Smooth muscle cell (in vitro differentiated cells): ENCODE results near the gene RBCK1. TPM values are rescaled to one million over a fixed set of nuclear protein-coding genes. Genes with fewer than 3 reads are reported as not detected.

Source experiments
- DNase-seq: peaks from one replicate; lab custom pipeline; 2025; ENCODE audit not compliant: unreplicated experiment; lab: John Stamatoyannopoulos, UW
- H2AFZ ChIP-seq: fragments of 200-600 bp; sonication (generic); 2 replicates; pipeline ENCODE4 v1.6.0; 2016; ENCODE audit warnings: antibody characterized with exemption, low read depth, mild to moderate bottlenecking
- H3F3A ChIP-seq: fragments of 200-600 bp; sonication (generic); 2 replicates; pipeline ENCODE4 v1.6.0; 2017; ENCODE audit warnings: antibody characterized with exemption, low read depth
- H3K27ac ChIP-seq: fragments of 200-600 bp; sonication (generic); 2 replicates; pipeline ENCODE4 v1.5.1; 2016; ENCODE audit warnings: low read depth, mild to moderate bottlenecking
- H3K27me3 ChIP-seq: fragments of 200-600 bp; sonication (generic); 2 replicates; pipeline ENCODE4 v1.6.1; 2016; ENCODE audit warnings: low read depth, mild to moderate bottlenecking
- H3K36me3 ChIP-seq: fragments of 200-600 bp; sonication (generic); 2 replicates; pipeline ENCODE4 v1.5.1; 2016; ENCODE audit warnings: low read depth
- H3K4me1 ChIP-seq: fragments of 200-600 bp; sonication (generic); 2 replicates; pipeline ENCODE4 v1.5.1; 2016; ENCODE audit warnings: low read depth
- H3K4me2 ChIP-seq: fragments of 200-600 bp; sonication (generic); 2 replicates; pipeline ENCODE4 v1.6.0; 2016; ENCODE audit warnings: mild to moderate bottlenecking
- H3K4me3 ChIP-seq: fragments of 200-600 bp; sonication (generic); 2 replicates; pipeline ENCODE4 v1.5.1; 2016; ENCODE audit warnings: mild to moderate bottlenecking
- H3K79me2 ChIP-seq: fragments of 200-600 bp; sonication (generic); 2 replicates; pipeline ENCODE4 v1.6.0; 2016; ENCODE audit warnings: low read depth, mild to moderate bottlenecking
- H3K9ac ChIP-seq: fragments of 200-600 bp; sonication (generic); 2 replicates; pipeline ENCODE4 v1.6.0; 2016; ENCODE audit warnings: low read depth
- H3K9me3 ChIP-seq: fragments of 200-600 bp; sonication (generic); replicated peaks from 2 replicates; pipeline ENCODE4 v1.5.1; 2016; ENCODE audit warnings: low read depth
- H4K20me1 ChIP-seq: fragments of 200-600 bp; sonication (generic); 2 replicates; pipeline ENCODE4 v1.6.0; 2016; ENCODE audit warnings: low read depth
- CTCF ChIP-seq: fragments of 200-600 bp; sonication (generic); IDR thresholded peaks from 2 replicates; pipeline ENCODE4 v1.5.1; 2017; ENCODE audit warnings: borderline replicate concordance, mild to moderate bottlenecking, antibody characterized with exemption; ENCODE audit not compliant: insufficient read depth, poor library complexity, severe bottlenecking
- WGBS: methylation state at CpG from one replicate; pipeline ENCODE4 v1.1.7; 2016; ENCODE audit warnings: low lambda C conversion rate; 5-methylcytosine and 5-hydroxymethylcytosine counted together
- polyA plus RNA-seq: library from polyadenylated mRNA; unstranded; fragments of >200 nt; fragmentation: Nextera tagmentation; extraction: Ambion mirVana; gene quantifications from 2 replicates; pipeline ENCODE4 v1.2.1, GENCODE V29; 2016
- total RNA-seq: library from RNA; depleted of rRNA; stranded (reverse); fragments of >200 nt; gene quantifications from 2 replicates; pipeline ENCODE4 v1.2.3, GENCODE V29; 2014

The RBCK1 gene
- total and polyA plus RNA-seq, 2 experiments from 2014 or later = 43.0 to 53.9 TPM

DNA sequence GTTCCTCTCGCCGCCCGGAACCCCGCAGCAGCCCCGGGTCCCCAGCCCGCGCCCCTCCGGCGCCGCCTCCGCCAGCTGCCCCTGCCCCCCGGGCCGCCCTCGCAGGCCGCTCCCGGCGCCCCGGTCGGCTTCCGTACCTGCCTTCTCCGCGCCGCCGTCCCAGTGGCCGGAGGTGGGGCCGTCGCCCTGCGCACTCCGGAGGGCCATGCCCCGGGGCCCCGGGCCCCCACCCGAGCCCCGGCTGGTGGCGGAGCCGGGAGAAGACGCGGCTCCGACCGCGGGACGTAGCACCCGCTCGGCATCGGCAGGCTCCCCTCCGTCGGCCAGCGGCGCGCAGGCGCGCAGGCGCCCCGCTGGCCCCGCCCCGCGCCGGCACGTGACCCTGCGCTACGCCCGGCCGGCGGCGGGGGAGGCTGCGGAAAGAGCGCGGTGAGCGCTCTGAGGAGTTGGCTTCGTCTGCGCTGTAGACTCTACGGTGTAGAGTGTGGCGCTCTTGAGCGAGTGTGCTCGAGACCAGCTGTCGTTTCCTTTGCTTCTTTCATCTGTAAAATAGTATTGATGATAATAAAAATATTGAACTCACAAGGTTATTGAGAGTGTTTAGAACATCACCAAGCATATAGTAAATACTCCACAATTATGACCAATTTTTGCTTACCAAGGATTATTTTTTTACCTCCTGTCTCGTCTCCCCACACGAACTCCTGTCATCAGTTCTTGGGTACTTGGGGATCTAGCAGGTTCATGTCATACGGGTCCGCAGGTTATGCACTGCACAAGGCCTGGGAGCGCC lies 54.3 kb downstream of the RBCK1 start, which contains the start of gene TBC1D20:
Gene TBC1D20 (minus strand): TSS at position 335 of the 793 bp plus-strand sequence. CDS start 128 bp downstream, at position 207.
- H3K27me3 ChIP-seq = no peaks in the 10 kb centered on the region
- peaks cover 5% of the 10 kb centered on the region for H3F3A ChIP-seq
- peaks cover 49% of the 10 kb centered on the region for H3K79me2 ChIP-seq
- peak; percentile 51 for DNase-seq
- peaks cover 42% of the 10 kb centered on the region for H4K20me1 ChIP-seq
- WGBS = 3% methylated on average over 53 of the region's 80 CpGs
- H3K27ac ChIP-seq = peak within 1 kb of the TSS; percentile 90
- peak within 1 kb of the TSS; percentile 96 for H3K9ac ChIP-seq
- H3K4me1 ChIP-seq = peaks cover 19% of the 10 kb centered on the region
- no peaks in the 10 kb centered on the region for H3K36me3 ChIP-seq
- H3K4me3 ChIP-seq = peak within 1 kb of the TSS; percentile 75
- no peak for TF ChIP-seq CTCF
- peak within 1 kb of the TSS; percentile 73 for H2AFZ ChIP-seq
- peak within 1 kb of the TSS; percentile 93 for H3K4me2 ChIP-seq
- no peaks in the 10 kb centered on the region for H3K9me3 ChIP-seq

- Histone ChIP-seq H3K9ac (no peak overlapping the region), H3K4me3 (no peak overlapping the region), H4K20me1 (no peaks in the 10 kb centered on the region), H3K27ac (no peak overlapping the region), H2AFZ (no peak overlapping the region), H3K9me3 (no peaks in the 10 kb centered on the region), H3K27me3 (no peaks in the 10 kb centered on the region), H3F3A (no peaks in the 10 kb centered on the region), H3K79me2 (no peaks in the 10 kb centered on the region), H3K4me2 (no peak overlapping the region), H3K36me3 (no peaks in the 10 kb centered on the region), H3K4me1 (no peaks in the 10 kb centered on the region)
- 88% methylated on average over 7 of the region's 7 CpGs for WGBS
- no peak for TF ChIP-seq CTCF
- no peak for DNase-seq
Measured at GRCh38 chr20:467755-468154, 59.7 kb downstream of the RBCK1 start.

DNA sequence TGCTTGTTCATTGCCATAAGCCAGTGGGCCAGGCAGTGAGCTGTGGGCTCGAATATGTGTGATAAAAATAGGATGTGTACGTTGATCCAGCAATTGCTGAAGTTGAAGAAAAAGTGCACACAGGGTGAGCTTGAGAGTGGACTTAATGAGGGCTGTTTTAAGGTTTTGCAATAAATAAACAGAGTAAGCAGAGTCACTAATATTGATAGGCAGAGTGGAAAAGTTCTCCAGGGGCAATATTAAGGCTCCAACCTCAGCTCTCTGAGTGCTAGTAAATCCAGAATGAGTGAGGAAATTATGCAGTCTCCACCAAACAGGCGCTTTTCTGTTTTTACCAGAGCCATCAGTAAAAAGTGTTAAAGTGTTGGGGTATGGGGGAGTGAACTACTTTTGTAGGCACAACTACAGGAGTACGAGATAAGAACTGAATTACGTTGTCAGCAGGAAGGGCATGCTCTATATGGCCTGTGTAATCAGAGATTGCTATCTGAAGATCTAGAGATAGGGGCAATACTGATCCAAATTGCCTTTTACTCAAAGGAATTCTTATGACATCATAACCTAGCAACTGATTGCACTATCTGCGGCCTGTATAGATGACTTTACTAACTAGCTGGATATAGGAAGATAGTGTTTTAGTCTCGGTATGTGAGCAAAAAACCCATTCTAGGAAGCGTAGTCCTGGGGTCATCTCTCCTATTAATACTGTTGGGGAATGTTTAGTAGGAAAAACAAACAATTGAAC lies 61.8 kb downstream of the RBCK1 start:
- Histone ChIP-seq H3K9ac (no peak overlapping the region), H3K4me3 (no peak overlapping the region), H3F3A (no peaks in the 10 kb centered on the region), H3K27ac (no peak overlapping the region), H3K9me3 (no peaks in the 10 kb centered on the region), H3K27me3 (no peaks in the 10 kb centered on the region), H4K20me1 (no peaks in the 10 kb centered on the region), H3K79me2 (no peaks in the 10 kb centered on the region), H3K4me1 (no peaks in the 10 kb centered on the region), H2AFZ (no peak overlapping the region), H3K36me3 (no peaks in the 10 kb centered on the region), H3K4me2 (no peak overlapping the region)
- no peak for DNase-seq
- WGBS = 86% methylated on average over 8 of the region's 8 CpGs
- no peak for TF ChIP-seq CTCF
